Activated CD4-positive, alpha-beta T cell treated with anti-CD3 and anti-CD28 coated beads, Interleukin-2, Interleukin-4, amounts not matched to agents 100 ng/mL and 50 ng/mL, durations not matched to agents 16 hours and 8 hours (primary cell): Measurements from ENCODE around the gene LRRC53.

Experiments used
- DNase-seq: peaks from one replicate; pipeline ENCODE4 v3.0.0-alpha.2; 2020; ENCODE audit warnings: low spot score

The LRRC53 gene

GRCh38 chr1:74430342-74430934 lies 82.0 kb downstream of the LRRC53 start:
- DNase-seq, result no peak

- no peak for DNase-seq
These were observed 82.8 kb downstream of the LRRC53 start for GRCh38 chr1:74429580-74429979.

GRCh38 chr1:74427681-74428080 lies 84.7 kb downstream of the LRRC53 start:
- no peak for DNase-seq

GRCh38 chr1:74426208-74426937 lies 86.0 kb downstream of the LRRC53 start:
- DNase-seq, result no peak

GRCh38 chr1:74425676-74426075 lies 86.7 kb downstream of the LRRC53 start:
- DNase-seq, result no peak

GRCh38 chr1:74423471-74423870 lies 88.9 kb downstream of the LRRC53 start:
- DNase-seq, result no peak

GRCh38 chr1:74422421-74423292 lies 89.8 kb downstream of the LRRC53 start:
- DNase-seq, result no peak

GRCh38 chr1:74420467-74420866 lies 91.9 kb downstream of the LRRC53 start:
- DNase-seq, result no peak
